Muscle of arm (tissue), 12 donors: ENCODE data around the gene CIPC. TPM values are rescaled to one million over a fixed set of nuclear protein-coding genes. Genes with fewer than 3 reads are reported as not detected.

Source experiments
- DNase-seq: peaks from one replicate; pipeline ENCODE4 v3.0.0-alpha.2; 2013
- polyA plus RNA-seq, 12 donors: library from polyadenylated mRNA; unstranded; fragments of 120-200 nt; gene quantifications; one replicate each; pipeline ENCODE4 v1.2.1, GENCODE V29; 2013; ENCODE audit not compliant: insufficient read length in 12 of 12

Gene CIPC
- polyA plus RNA-seq, 12 donors, result 14.2 to 31.8 (median 24.7) TPM; not detected in 1

- no peak for DNase-seq
Observed at GRCh38 chr14:77123381-77124325, 25.6 kb downstream of the CIPC start.

DNA sequence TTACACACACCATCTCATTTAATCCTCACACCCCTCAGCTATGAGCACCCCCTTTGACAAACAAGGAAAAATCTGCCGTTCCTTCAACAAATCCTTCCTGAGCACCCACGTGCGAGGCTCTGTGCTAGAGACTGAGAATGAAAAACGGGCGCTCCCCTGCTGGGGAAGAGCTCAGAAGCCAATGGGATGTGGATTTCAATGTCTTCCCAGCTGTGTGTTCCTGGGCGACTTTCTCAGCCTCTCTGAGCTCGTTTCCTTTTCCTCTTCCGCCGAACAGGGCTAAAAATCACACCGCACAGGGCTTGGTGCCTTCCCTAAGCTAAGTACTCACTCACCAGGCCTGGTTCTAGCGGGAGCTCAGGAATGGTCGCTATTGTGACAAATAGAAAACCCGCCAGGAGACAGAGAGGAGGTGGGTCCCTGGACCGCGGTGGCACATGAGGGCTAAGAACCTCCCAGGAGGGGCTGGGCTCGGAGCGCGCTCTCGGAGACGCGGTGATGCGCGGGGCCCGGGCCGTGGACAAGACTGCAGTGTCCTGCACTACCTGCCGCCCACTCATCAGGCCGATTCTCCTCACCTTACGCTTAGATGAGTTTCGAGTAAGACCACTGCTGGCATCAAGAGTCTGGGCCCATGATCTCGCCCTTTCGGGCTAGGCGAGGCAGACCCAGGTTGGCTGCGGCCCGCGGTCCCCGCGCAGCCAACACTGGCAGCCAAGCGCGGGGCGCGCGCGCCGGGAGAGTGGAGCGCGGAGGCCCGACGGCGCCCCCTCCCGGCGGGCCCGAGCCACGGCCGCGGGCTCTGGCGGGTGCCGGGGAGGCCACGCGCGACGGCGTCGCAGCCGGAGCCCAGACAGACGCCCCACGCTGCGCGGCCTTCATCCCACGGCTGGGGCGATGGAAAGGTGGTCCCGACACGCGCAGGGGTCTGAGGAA is 26.6 kb downstream of the CIPC start:
- peak; percentile 18 for DNase-seq

GRCh38 chr14:77125281-77125801 is 27.3 kb downstream of the CIPC start:
- DNase-seq, result no peak

DNA sequence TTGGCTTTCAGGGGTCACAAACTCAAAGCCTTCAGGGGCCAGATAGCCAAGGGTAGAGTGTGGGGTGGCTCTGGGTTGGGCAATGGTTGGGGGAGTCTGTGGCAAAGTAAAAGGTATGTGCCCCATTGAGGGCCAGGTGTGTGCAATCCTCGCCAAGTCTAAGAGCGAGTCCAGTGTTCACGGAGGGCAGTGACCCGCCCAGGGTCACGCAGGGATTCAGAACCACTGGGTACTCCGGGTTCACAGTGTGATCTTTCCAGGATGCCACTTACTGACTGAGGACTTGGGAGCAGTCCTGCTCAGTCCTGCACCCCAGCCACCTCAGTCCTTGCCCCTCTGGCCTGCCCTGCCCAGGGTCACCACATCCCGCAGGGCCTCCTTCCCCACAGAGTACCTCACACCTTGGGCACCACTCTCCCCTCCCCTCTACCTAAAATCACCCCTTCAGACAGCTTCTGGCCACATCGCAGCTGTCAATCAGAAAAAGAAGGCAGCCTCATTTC is 27.8 kb downstream of the CIPC start:
- DNase-seq, result no peak

DNA sequence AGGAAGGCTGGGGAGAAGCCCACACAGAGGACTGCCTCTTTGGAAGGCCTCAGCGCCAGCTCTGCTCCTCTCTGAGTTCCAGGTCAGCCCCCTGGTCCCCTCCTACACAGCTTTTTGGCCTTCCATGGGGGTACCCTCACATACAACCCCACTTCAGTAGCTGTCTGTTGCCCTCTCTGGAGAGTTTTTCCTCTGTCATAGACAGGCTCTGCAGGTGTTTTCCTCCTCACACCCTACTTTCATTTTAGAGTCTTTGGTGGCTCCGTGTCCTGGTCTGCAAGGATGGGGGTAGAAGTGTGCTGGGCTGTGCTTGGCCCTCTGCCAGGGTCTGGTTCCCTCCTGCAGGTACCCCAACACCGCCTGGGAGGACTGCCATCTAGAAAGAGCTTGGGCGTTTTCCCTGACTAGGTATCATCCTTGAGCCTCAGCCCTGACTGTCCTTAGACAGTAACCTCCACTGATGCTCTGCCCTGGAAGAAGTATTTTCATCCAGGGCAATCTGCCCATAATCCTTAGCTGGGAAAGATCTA is 28.5 kb downstream of the CIPC start:
- DNase-seq, result no peak

DNA sequence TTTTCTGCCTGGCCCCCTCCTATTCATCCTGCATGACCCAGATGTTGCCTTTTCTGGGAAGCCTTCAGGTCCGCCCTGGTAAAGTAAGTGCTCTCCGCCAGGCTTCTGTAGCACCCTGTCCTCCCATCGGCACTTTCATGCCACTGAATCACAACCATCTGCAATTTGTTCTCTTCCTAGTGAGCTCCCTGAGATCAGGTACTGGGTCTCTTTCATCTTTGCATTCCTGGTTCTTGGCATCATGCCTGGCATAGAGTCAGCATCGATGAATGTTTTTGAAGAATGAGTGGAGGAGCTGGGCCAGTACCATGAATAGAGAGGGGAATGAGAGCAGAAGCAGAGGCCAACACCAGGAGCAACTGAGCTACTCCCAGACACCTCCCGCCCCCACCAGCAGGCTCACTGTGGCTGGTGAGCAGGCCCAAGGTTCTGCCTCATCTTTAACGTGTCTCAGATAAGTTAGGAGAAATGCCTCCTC is 30.4 kb downstream of the CIPC start:
- DNase-seq, result no peak

DNA sequence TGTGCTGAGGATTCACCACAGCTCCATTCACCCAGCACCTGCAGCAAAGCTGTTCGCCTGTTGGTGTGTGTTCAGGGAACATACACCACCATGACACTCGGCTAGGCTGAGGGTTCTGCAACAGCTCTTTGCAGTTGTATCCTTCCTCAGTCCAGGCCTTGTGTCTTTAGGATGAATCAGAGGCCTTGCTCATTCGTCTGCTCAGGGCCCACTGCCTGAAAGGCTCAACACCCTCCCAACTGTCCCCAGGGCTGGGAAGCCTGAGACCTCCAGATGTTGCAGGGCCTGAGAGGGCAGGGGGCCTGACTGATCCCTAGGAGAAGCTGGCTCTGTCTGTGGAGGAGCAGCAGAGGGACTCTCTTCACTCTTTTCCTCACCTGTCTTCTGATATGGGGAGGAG is 32.3 kb downstream of the CIPC start:
- no peak for DNase-seq

GRCh38 chr14:77131206-77131605 is 33.1 kb downstream of the CIPC start:
- DNase-seq, result no peak

- no peak for DNase-seq
Observed at GRCh38 chr14:77131871-77132486, 33.9 kb downstream of the CIPC start.

- peak; percentile 80 for DNase-seq
Observed at GRCh38 chr14:77133720-77134338, 35.8 kb downstream of the CIPC start.

DNA sequence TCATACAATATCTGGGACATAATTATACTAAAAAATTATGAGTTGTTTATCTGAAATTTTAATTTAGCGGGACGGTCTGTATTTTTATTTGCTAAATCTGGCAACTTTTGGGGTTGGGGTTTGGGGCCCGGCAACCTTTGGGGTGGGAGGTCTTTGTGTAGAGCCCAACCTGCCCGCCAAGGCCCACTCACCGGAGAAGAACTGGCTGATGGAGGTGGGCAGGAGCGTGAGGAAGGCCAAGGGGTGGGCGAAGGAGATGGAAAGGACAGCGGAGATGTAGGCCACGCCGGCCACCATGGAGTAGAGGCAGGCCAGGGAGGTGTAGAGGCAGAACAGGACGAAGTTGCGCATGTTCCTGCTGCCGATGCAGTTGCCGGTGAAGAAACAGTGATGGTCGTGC is 41.0 kb downstream of the CIPC start:
- DNase-seq, result no peak

DNA sequence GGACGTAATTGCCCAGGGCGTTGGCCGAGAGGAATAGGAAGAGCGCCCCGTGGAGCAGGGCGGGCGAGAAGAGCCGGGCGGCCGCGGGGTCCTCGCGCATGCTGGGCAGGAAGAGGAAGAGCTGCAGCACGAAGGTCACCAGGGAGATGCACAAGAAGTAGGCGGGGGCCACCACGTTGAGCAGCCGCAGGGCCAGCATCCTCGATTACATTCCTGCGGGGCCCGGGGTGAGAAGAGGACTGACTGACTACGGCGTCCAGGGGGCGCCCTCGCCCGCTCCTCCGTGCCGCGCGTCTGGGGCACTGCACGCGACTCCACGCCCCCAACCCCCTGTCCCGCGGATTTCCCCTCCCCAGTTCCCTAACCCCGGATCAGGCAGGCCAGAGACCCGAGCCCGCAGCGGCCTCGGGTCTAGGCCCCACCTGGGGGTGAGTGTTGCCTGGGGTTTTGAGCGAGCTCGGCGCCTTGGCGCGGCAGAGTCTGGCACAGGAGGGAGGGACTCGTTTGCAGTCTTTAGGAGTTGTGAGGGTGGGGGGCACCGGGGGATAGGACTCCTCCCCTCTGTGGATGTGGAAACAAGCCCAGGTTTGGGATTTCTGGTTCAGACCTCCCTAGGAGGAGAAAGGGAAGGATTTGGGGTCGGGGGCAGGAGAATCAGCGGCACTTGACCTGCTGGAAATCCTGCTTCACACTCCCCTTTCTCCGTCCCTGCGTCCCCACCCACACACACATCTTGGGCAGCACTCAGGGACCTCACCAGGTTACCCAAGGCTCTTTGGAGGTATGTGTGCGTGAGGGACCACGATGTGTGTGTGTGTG is 41.7 kb downstream of the CIPC start:
- DNase-seq, result no peak

DNA sequence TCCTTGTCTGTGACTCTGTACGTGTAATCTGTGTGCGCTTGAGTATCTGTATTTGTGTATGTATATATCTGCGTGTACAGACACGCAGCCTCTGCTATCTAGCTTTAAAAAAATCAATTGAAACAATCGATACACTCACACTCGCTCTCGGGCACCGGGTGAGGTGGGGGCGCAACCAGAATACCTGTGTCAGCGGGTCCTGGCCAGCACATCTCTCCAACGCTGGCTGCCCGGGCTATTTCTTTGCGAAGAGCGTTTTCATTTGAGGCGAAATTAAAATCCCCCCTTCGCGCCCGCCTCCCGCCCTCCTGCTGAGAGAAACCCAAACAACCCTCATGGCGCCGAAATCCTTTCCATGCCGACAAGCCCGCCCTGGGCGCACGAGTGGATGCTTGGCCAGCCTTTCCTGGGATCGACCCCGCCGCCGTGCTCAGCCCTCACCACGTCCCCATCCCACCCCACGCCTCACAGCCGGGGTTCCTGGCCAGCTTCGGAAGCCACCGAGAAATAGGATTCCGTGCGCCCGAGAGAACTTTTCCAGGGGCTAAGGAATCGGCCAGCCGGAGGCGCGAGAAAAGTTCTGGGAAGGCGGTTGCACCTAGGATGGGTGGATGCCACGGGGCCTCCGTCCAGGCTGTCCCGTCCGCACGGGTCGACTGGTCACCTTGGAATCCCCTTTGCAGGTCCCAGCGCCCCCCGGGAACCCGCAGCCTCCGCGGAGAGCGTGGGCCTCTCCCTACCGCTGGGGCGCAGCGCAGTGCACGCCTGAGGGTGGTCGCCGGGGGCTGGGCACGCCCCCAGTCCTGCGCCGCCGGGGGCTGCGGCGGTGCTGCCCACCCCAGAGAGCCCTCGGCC is 42.5 kb downstream of the CIPC start:
- DNase-seq, result no peak

DNA sequence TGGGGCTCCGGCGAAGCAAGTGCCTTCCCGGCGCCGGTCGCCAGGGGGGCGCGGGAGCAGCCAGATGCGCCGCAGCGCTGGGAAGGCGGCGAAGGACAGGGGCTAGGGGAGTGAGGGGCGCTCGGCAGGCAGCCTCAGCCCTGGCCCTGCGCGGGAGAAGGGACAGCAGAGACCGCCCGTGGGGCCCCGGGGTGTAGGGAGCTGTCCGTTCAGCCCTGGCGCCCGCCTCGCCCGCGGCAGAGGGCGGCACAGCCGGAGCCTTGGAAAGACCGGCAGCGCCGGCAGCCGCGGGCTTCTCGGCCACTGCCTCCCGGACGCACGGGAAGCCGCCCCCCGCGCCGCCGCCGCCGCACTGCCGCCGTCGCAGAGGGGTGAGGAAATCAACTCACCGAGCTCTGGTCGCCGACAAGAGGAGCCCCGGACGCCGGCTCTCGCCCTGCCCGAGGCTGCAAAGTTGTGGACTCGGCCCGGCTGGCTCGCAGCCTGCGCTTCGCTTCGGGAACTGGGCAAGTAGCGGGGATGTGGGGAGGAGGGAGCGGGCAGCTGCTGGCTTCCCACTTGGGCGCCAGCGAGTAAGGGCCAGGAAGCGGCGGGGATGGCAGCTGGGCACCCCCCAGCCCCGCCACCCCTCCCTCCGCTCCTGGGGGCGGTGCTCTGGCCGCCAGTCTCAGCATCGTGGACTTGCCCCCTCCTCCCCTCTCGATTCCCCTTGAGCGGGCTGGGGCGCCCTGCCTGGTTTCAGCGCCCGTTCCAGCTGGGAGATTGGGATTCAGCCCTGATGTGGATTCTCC is 43.4 kb downstream of the CIPC start, which contains the start of gene ZDHHC22:
ZDHHC22 (minus strand) TSS at position 578 of the 791 bp plus-strand sequence. CDS start 2,053 bp downstream, outside the sequence.
- no peak for DNase-seq

DNA sequence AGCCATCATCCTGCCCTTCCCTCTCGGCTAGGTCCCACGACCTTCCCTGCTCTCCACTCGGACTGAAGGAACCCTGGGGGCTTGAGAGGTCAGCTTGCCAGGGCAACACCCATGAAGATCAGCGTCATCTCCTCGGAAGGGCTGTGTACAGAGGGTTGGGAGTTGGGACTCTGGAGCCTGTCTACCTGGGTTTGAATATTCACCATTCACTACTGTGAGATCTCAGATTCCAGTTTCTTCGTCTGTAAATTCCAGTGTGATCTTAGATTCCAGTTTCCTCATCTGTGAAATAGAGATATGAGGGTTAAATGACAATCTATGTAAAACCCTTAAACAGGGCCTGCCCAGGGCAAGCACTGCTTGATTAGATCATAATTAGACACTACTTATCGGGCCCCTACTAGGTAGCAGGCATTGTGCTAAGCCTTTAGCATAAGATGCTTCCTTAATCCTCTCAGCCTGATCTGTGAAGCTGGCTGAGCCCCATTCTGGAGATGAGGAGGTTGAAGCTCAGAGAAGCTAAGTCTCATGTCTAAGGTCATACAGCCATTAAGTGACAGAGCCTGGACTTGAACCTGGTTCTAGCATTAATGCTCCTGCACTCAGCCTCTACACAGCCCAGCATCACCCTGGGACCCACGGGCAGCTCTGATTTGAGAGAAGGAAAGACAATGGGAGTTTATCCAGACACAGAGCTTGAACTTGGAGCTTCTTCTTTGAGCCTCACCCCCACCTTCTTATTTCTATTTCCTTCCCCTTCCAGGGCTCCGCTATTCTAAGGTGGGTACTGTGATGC is 44.1 kb downstream of the CIPC start:
- DNase-seq, result no peak

GRCh38 chr14:77143071-77143470 is 45.0 kb downstream of the CIPC start:
- no peak for DNase-seq
